Measurements from ENCODE around the gene ZNF827. TPM values are rescaled to one million over a fixed set of nuclear protein-coding genes. Genes with fewer than 3 reads are reported as not detected.
A peak's percentile ranks its signal among the peaks of the same experiment; 100 is the strongest.

ZNF827 gene
- total RNA-seq, 1 donor, result 20.5 TPM

- no peak for DNase-seq (ENCODE audit: low read depth in 2 of 3, low spot score in 2 of 3)
These were observed 129.6 kb downstream of the ZNF827 start for GRCh38 chr4:145808848-145809512.

GRCh38 chr4:145808021-145808650 lies 130.5 kb downstream of the ZNF827 start:
- no peak for DNase-seq (ENCODE audit: low read depth in 2 of 3, low spot score in 2 of 3)

GRCh38 chr4:145805490-145805889 lies 133.1 kb downstream of the ZNF827 start:
- no peak for DNase-seq (ENCODE audit: low read depth in 2 of 3, low spot score in 2 of 3)

- DNase-seq (ENCODE audit: low read depth in 2 of 3, low spot score in 2 of 3), result no peak
These were observed 134.5 kb downstream of the ZNF827 start for GRCh38 chr4:145804116-145804515.

GRCh38 chr4:145799223-145799622 lies 139.4 kb downstream of the ZNF827 start:
- DNase-seq (ENCODE audit: low read depth in 2 of 3, low spot score in 2 of 3), result no peak

- DNase-seq (ENCODE audit: low read depth in 2 of 3, low spot score in 2 of 3), result no peak
These were observed 141.3 kb downstream of the ZNF827 start for GRCh38 chr4:145797278-145797677.

GRCh38 chr4:145796346-145796745 lies 142.3 kb downstream of the ZNF827 start:
- DNase-seq (ENCODE audit: low read depth in 2 of 3, low spot score in 2 of 3), result peak in 2 of 3 donors; percentile 47 to 85

- peak in 1 of 3 donors; percentile 15 for DNase-seq (ENCODE audit: low read depth in 2 of 3, low spot score in 2 of 3)
These were observed 143.1 kb downstream of the ZNF827 start for GRCh38 chr4:145795521-145795920.

- DNase-seq (ENCODE audit: low read depth in 2 of 3, low spot score in 2 of 3), result no peak
These were observed 146.2 kb downstream of the ZNF827 start for GRCh38 chr4:145792429-145792828.

GRCh38 chr4:145791988-145792387 lies 146.6 kb downstream of the ZNF827 start:
- no peak for DNase-seq (ENCODE audit: low read depth in 2 of 3, low spot score in 2 of 3)

GRCh38 chr4:145788755-145789154 lies 149.9 kb downstream of the ZNF827 start:
- no peak for DNase-seq (ENCODE audit: low read depth in 2 of 3, low spot score in 2 of 3)

GRCh38 chr4:145786830-145787229 lies 151.8 kb downstream of the ZNF827 start:
- DNase-seq (ENCODE audit: low read depth in 2 of 3, low spot score in 2 of 3), result no peak

GRCh38 chr4:145786261-145786660 lies 152.4 kb downstream of the ZNF827 start:
- no peak for DNase-seq (ENCODE audit: low read depth in 2 of 3, low spot score in 2 of 3)

GRCh38 chr4:145785391-145786008 lies 153.1 kb downstream of the ZNF827 start:
- no peak for DNase-seq (ENCODE audit: low read depth in 2 of 3, low spot score in 2 of 3)

- no peak for DNase-seq (ENCODE audit: low read depth in 2 of 3, low spot score in 2 of 3)
These were observed 154.6 kb downstream of the ZNF827 start for GRCh38 chr4:145784036-145784435.

- no peak for DNase-seq (ENCODE audit: low read depth in 2 of 3, low spot score in 2 of 3)
These were observed 155.9 kb downstream of the ZNF827 start for GRCh38 chr4:145782756-145783155.

GRCh38 chr4:145781351-145781750 lies 157.3 kb downstream of the ZNF827 start:
- DNase-seq (ENCODE audit: low read depth in 2 of 3, low spot score in 2 of 3), result peak in 1 of 3 donors; percentile 27

GRCh38 chr4:145779319-145779801 lies 159.3 kb downstream of the ZNF827 start:
- DNase-seq (ENCODE audit: low read depth in 2 of 3, low spot score in 2 of 3), result no peak

- DNase-seq (ENCODE audit: low read depth in 2 of 3, low spot score in 2 of 3), result no peak
These were observed 162.4 kb downstream of the ZNF827 start for GRCh38 chr4:145776208-145776607.

- DNase-seq (ENCODE audit: low read depth in 2 of 3, low spot score in 2 of 3), result no peak
These were observed 163.2 kb downstream of the ZNF827 start for GRCh38 chr4:145775406-145775805.

GRCh38 chr4:145774473-145774872 lies 164.2 kb downstream of the ZNF827 start:
- DNase-seq (ENCODE audit: low read depth in 2 of 3, low spot score in 2 of 3), result no peak
